HL-60/S4 treated with phorbol 12-myristate 13-acetate at 8.2 ng/mL for 4 days and 3 days (cell line): Measurements from ENCODE around the gene CAMTA1.

Source experiments
- in situ Hi-C: fragments of 300-500 bp; cut with MboI; formaldehyde crosslinking; loops from 2 replicates; pipeline ENCODE4 v1.15.0; 2022; ENCODE audit warnings: low sequenced_read_pairs

CAMTA1 gene

DNA sequence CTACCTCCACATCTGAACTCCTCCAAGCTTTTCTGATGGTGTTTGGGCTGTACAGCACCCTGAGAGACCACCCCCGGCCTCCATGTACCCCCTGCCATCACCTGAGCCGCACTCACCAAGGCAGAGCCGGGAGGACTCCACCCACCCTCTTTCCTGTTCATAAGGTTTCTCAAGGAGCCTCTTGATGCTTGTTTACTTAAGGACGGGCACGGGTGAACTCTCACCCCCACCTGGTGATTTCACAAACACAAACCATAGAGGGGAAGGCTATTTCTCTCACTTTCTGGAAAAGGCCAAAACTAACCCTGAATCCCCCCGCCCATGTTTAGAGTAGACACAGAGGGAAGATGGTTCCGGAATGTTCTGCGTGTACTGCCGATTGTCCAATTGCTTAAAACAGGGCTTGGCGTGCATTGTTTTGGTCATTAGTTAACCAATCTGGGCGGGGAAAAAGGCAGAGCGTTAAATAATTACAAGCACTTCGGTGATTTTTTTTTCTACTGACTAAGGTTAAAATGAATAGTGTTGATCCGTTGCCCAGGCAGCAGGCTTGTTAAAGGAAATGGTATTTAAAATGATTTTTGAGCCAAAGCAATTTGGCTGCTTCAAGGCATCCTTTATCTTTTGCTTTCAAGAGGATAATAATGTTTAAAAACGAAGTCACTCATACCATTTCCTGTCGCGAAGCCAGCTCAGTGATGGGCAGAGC lies 706.0 kb downstream of the CAMTA1 start:
- in situ Hi-C loops: no loop called here

- in situ Hi-C loops: no loop called here
These were observed 706.5 kb downstream of the CAMTA1 start for GRCh38 chr1:7491818-7492173.

- in situ Hi-C loops: no loop called here
These were observed 708.6 kb downstream of the CAMTA1 start for GRCh38 chr1:7493711-7494454.

GRCh38 chr1:7495962-7496361 lies 710.7 kb downstream of the CAMTA1 start:
- in situ Hi-C loops: no loop called here

GRCh38 chr1:7497107-7497637 lies 711.9 kb downstream of the CAMTA1 start:
- in situ Hi-C loops: no loop called here

- in situ Hi-C loops: no loop called here
These were observed 715.3 kb downstream of the CAMTA1 start for GRCh38 chr1:7500381-7501083.

DNA sequence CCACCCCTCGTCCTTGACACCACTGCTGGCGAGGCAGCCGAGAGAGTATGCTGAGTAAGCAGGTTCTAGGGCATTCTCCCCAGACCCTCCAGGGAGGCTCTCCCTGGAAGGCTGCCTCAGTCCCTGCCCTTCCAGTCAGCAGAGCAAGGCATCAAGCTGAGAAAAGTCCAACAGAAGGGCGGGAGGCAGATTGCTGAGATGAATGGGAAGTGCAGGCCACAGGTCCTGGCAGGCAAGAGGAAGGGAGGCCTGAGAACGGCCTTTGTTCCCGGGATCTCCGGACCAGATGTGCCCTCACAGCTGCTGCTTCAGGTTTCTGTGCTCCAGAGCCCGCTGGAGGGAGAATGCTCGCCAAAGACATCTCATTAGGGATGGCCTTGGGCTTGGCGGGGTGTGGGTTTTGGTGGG lies 715.8 kb downstream of the CAMTA1 start:
- in situ Hi-C loops: no loop called here

DNA sequence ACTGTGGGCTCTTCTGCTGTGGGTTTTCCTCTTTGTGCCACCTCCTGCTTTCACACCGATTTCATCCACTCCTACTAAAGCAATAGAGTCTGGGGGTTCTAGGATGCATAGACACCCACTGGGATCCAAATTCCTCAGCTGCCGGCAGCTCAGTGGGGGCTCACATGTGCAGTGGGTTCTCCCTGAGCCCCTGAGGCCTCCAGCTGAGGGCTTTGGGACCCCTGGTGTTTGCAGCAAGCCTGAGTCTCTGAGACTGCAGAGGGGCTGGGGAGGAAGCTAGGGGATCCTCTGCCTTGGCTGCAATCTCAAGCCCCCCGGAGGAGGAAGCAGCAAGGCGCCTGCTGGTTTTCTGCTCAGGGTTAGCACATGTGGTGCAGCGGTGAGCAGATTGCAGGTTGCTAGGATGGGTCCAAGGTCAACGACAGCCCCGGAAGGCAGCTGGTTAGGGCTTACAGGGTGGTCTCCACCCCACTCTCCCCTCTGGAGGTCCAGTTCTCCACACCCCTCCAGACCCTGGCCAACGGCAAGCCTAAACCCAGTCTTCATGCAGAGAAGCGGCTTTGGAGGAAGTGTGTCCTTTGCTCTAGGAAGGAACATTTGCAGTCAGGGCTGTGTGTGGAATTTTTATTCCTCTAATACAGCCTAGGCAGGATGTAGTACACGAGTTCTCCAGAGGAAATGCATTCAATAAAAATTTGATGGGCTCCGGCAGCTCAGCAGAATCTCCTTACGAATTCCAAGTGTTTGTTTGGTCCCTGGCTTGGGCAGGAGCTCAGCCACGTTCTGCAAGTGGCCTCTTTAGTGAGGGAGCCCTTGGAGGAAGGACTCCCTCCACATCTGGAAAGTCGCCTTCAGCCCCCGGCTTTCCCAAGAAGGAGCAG lies 716.7 kb downstream of the CAMTA1 start:
- in situ Hi-C loops: no loop called here

- in situ Hi-C loops: no loop called here
These were observed 718.6 kb downstream of the CAMTA1 start for GRCh38 chr1:7503691-7504437.

DNA sequence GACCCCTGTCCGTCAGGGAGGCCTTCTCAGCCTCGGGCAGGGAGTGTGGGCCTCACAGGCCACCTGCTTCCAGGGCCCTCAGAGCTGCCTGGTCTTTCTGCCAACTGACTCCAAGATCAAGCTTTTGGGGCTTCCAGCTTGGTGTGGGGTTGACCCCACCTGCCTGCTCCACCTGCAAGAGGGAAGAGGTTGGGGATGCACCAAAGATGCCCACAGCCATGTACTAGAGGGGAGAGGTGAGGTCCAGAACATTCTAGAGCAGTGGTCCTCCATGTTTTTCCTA lies 719.1 kb downstream of the CAMTA1 start:
- in situ Hi-C loops: no loop called here

GRCh38 chr1:7505094-7505770 lies 720.0 kb downstream of the CAMTA1 start:
- in situ Hi-C loops: no loop called here

- in situ Hi-C loops: no loop called here
These were observed 720.7 kb downstream of the CAMTA1 start for GRCh38 chr1:7505771-7506453.

DNA sequence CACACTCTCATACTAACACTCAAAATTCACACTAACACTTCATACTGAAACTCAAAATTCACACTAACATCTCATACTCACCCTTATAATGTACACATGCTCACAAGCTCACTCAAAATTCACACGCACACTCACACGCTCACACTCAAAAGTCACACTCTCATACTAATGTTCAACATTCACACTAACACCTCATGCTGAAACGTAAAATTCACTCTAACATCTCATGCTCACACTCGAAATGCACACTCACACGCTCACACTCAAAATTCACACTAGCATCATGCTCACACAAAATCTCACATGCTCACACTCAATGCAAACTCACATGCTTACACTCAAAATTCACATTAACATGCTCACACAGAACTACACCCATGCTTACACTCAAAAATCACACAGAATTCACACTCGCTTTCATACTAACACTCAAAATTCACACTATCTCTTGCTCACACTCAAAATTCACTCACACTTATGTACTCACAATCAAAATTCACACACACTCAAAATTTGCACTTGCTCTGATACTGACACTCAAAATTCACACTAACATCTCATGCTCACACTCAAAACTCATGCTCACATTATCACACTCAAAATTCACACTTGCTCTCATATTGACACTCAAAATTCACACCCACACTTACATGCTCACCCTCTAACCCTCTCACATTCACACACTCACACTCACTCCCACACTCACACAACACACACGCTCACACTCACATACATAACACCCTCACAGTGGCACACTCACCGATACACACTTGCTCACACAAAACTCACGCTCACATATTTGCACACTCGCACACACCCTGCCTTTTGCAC lies 721.4 kb downstream of the CAMTA1 start:
- in situ Hi-C loops: no loop called here

DNA sequence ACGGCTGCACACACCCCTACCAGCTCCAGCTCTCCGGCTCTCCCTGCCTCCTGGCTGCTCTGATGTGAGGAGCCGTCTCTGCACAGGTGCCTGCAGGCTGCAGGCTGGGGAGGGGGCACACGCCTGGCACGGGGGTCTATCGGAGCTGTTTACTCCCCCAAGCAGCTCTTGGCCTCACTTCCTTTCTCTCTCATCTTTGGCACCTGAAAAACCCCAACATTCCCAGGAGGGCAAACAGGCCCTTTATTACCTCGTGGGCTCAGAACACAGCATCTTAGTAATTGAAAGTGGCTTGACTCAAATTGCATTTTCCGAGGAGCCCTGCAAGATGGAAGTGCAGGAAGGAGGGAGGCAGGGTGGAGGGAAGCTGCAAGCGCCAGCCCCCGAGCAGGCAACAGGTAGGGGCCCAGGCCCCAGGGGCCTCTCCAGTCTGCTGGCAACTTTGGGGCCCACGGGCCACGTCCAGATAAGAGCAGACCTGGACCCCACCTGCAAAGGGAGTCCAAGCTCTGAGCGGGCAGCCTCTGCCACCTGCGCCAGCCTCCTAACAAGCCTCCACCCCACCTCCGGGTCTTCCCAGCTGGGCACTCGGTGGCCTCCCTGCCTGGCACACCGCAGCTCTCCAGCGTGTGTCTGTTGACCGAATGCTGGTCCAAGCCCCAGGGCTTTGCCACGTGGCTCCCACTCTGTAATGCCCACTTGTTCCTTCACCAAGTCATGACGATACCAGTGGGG lies 722.2 kb downstream of the CAMTA1 start:
- in situ Hi-C loops: no loop called here

DNA sequence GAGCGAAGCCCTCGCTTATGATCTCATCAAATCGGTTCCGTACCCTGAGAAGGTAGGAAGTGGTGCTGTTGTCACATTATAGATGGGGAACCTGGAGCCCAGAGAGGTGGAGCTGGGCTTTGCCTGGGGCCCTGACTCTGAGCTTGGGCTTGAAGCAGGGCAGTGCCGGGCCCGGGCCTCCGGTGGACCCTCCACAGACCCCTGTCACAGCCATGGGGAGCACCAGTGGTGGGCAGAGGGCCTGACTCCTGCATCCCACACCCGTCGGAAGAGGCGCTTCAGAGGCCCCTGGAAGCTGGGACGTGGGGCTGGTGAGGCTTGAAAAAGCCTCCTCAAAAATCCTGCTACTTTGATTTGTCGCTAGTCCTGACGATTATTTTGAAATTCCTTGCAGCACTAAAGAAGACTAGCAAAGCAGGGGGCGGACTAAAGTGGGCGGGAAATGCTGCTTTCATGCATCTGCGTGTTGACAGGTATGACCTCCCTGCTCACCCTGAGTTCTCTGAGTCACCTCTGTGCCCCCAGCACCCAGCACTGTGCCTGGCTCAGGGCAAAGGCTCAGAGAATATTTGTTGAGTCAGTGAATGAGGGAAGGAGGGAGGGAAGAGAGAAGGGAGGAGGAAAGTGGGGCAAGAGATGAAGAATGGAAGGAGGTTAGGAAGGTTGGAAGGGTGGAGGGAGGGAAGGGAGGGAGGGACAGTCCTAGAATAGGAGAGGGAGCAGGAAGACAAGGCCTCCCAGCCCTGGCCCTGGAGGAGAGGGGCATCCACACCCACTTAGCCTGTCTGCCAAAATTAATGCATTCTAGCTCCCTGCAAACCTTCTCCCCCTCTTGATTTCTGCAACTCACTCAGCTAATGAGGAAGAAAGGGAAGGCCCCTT lies 723.0 kb downstream of the CAMTA1 start:
- in situ Hi-C loops: no loop called here

GRCh38 chr1:7508934-7509519 lies 723.8 kb downstream of the CAMTA1 start:
- in situ Hi-C loops: no loop called here
